ENCODE results near the gene ACCS. TPM values are rescaled to one million over a fixed set of nuclear protein-coding genes. Genes with fewer than 3 reads are reported as not detected.
A peak's percentile ranks its signal among the peaks of the same experiment; 100 is the strongest.

ACCS gene
- total and polyA plus RNA-seq, 9 of the 15 experiments (the other 6 are each of a cell fraction or from before 2014, with no cell fraction given) = 4.2 to 25.9 (median 16.3) TPM

GRCh38 chr11:44095506-44096359 is 29.7 kb downstream of the ACCS start, which contains the start of gene EXT2 (continued):
- TF ChIP-seq TSHZ1 (CRISPR knock-in tag; IDR thresholded peaks at IDR 0.05) (no peak), SRSF1 (IDR thresholded peaks at IDR 0.05; ENCODE audit: low read depth, low read length) (no peak), TFAP4 (CRISPR knock-in tag; IDR thresholded peaks at IDR 0.05; ENCODE audit: borderline replicate concordance) (0 out of 2 replicates have a peak, but pooled peaks have one; percentile 43), GATAD2A (IDR thresholded peaks at IDR 0.05) (no peak), FOXM1 (IDR thresholded peaks at IDR 0.05; ENCODE audit: low read depth) (no peak), FOXM1 (CRISPR knock-in tag; IDR thresholded peaks at IDR 0.05; ENCODE audit: low read depth) (peak; percentile 68; the same call in 1 of the 2 replicates), CHD2 (IDR thresholded peaks at IDR 0.05; ENCODE audit: low read depth, low read length) (no peak), ZNF143 (CRISPR knock-in tag; IDR thresholded peaks at IDR 0.05) (no peak), POLR2A (conservative IDR thresholded peaks at IDR 0.05) (peak; percentile 60; the same call in 1 of the 2 replicates), NELFE (IDR thresholded peaks at IDR 0.05; ENCODE audit: insufficient read depth, insufficient read length) (no peak), ELF1 (tag; IDR thresholded peaks at IDR 0.05) (no peak), ZSCAN29 (IDR thresholded peaks at IDR 0.05) (no peak), ZNF655 (CRISPR knock-in tag; IDR thresholded peaks at IDR 0.05) (no peak), SREBF1 (IDR thresholded peaks at IDR 0.05; ENCODE audit: borderline replicate concordance, low read depth, low read length) (no peak), MTA2 (IDR thresholded peaks at IDR 0.05; ENCODE audit: low read depth) (no peak), GABPB2 (CRISPR knock-in tag; conservative IDR thresholded peaks at IDR 0.05) (no peak), PHF21A (IDR thresholded peaks at IDR 0.05; ENCODE audit: borderline replicate concordance, low read depth) (no peak), ATF3 (IDR thresholded peaks at IDR 0.05) (no peak), ATF3 (CRISPR knock-in tag; conservative IDR thresholded peaks at IDR 0.05) (no peak), RBM34 (IDR thresholded peaks at IDR 0.05; ENCODE audit: borderline replicate concordance, insufficient read depth, low read length) (no peak), SLC30A9 (CRISPR knock-in tag; IDR thresholded peaks at IDR 0.05) (no peak), ZKSCAN1 (IDR thresholded peaks at IDR 0.05; ENCODE audit: low read depth, low read length) (no peak), BRD9 (IDR thresholded peaks at IDR 0.05; ENCODE audit: low read depth, partially characterized antibody) (no peak)
